ENCODE measurements around the gene HMCN1.

Gene HMCN1

GRCh38 chr1:185938396-185938795 is 204.2 kb downstream of the HMCN1 start:
- H3K9me3 Mint-ChIP-seq: peaks cover 11% of the 10 kb centered on the region
- H3K4me1 Mint-ChIP-seq: no peaks in the 10 kb centered on the region
- DNase-seq (ENCODE audit: low spot score in 2 of 2) (no peak), ATAC-seq (replicated peaks; ENCODE audit: extremely low read depth, poor library complexity, severe bottlenecking) (no peak)
- H3K27ac Mint-ChIP-seq (ENCODE audit: low read depth): no peak overlapping the region
- peaks cover 1% of the 10 kb centered on the region for H3K36me3 Mint-ChIP-seq (ENCODE audit: insufficient read depth)
- no peak overlapping the region for H3K4me3 Mint-ChIP-seq
- H3K27me3 Mint-ChIP-seq: peaks cover 17% of the 10 kb centered on the region

DNA sequence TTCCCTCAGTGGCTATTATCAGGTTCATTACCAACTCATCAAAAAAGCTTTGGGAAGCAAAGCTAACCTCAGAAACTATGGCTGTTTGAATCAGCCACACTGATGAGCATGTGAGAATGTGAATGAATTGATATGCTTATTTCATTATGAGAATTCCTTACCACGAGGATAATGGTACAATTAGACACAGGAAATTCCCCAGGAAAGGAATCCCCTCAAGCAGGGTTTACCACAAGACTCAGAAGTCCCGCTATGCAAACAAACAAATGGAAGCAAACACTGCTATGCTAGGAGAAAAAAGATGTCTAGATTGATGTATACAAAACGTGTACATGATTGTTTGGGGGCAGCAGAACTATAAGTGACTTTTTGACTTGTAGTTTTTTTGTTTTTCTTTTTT is 205.0 kb downstream of the HMCN1 start:
- Mint-ChIP-seq H3K27ac (ENCODE audit: low read depth) (no peak overlapping the region), H3K4me3 (no peak overlapping the region), H3K4me1 (no peaks in the 10 kb centered on the region), H3K9me3 (peaks cover 11% of the 10 kb centered on the region), H3K27me3 (peaks cover 17% of the 10 kb centered on the region), H3K36me3 (ENCODE audit: insufficient read depth) (peaks cover 1% of the 10 kb centered on the region)
- no peak for ATAC-seq (replicated peaks; ENCODE audit: extremely low read depth, poor library complexity, severe bottlenecking)
- DNase-seq (ENCODE audit: low spot score in 2 of 2): no peak

- no peak for ATAC-seq (replicated peaks; ENCODE audit: extremely low read depth, poor library complexity, severe bottlenecking)
- H3K27ac Mint-ChIP-seq (ENCODE audit: low read depth): no peak overlapping the region
- no peaks in the 10 kb centered on the region for H3K4me1 Mint-ChIP-seq
- H3K9me3 Mint-ChIP-seq: no peaks in the 10 kb centered on the region
- no peaks in the 10 kb centered on the region for H3K36me3 Mint-ChIP-seq (ENCODE audit: insufficient read depth)
- H3K27me3 Mint-ChIP-seq: no peaks in the 10 kb centered on the region
- no peak for DNase-seq (ENCODE audit: low spot score in 2 of 2)
- H3K4me3 Mint-ChIP-seq: no peak overlapping the region
Observed at GRCh38 chr1:185942961-185943360, 208.8 kb downstream of the HMCN1 start.

GRCh38 chr1:185956881-185957280 is 222.7 kb downstream of the HMCN1 start:
- H3K4me1 Mint-ChIP-seq: no peaks in the 10 kb centered on the region
- H3K9me3 Mint-ChIP-seq: no peaks in the 10 kb centered on the region
- no peak for DNase-seq (ENCODE audit: low spot score in 2 of 2)
- no peak for ATAC-seq (replicated peaks; ENCODE audit: extremely low read depth, poor library complexity, severe bottlenecking)
- H3K27ac Mint-ChIP-seq (ENCODE audit: low read depth): no peak overlapping the region
- peaks cover 2% of the 10 kb centered on the region for H3K36me3 Mint-ChIP-seq (ENCODE audit: insufficient read depth)
- H3K4me3 Mint-ChIP-seq: no peak overlapping the region
- peaks cover 16% of the 10 kb centered on the region for H3K27me3 Mint-ChIP-seq

DNA sequence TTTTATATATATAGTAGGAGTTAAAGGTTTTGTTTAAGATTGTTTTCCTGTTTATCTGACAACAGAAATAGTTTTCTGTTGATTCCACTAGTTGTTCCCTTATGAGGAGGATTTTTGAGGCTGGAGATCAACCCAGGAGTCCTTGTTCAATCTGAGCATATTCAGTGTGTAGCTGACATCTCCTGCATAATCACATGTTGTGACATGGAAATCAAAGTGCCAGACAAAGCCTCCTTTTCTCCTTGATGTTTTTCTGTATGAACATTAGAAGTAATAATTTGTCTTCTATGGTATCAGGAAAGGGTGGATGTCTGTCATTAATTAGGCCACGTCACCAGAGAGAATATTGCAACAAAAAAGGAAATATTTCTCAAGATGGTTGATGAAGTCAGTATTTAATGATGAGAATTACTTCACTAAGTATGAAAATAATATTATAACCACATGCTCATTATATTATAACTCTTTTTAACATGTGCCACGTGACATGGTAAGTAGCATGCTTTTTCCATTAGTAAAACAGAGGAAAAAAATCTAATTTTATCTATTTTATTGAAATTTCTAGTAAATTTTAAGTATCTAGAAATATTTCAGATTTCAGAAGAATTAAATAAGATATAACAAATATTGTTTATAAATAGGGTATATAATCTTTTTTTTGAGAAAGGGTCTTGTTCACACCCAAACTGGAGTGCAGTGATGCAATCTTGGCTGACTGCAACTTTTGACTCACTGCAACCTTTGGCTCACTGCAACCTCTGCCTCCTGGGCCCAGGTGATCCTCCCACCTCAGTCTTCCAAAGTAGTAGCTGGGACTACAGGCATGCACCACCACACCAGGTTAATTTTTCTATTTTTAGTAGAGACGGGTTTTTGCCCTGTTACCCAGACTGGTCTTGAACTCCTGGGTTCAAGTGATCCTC is 223.5 kb downstream of the HMCN1 start:
- H3K36me3 Mint-ChIP-seq (ENCODE audit: insufficient read depth): peaks cover under 1% of the 10 kb centered on the region

GRCh38 chr1:185960422-185961321 is 226.5 kb downstream of the HMCN1 start:
- no peak for ATAC-seq (replicated peaks; ENCODE audit: extremely low read depth, poor library complexity, severe bottlenecking)
- Mint-ChIP-seq H3K36me3 (ENCODE audit: insufficient read depth) (no peaks in the 10 kb centered on the region), H3K4me1 (no peaks in the 10 kb centered on the region), H3K27me3 (no peaks in the 10 kb centered on the region), H3K4me3 (no peak overlapping the region), H3K9me3 (no peaks in the 10 kb centered on the region), H3K27ac (ENCODE audit: low read depth) (no peak overlapping the region)
- DNase-seq (ENCODE audit: low spot score in 2 of 2): no peak

More for the DNA sequence above, 223.5 kb downstream of the HMCN1 start:
- no peak overlapping the region for H3K4me3 Mint-ChIP-seq
- H3K27me3 Mint-ChIP-seq: peaks cover 9% of the 10 kb centered on the region
- no peaks in the 10 kb centered on the region for H3K4me1 Mint-ChIP-seq
- H3K27ac Mint-ChIP-seq (ENCODE audit: low read depth): no peak overlapping the region
- DNase-seq (ENCODE audit: low spot score in 2 of 2) (no peak), ATAC-seq (replicated peaks; ENCODE audit: extremely low read depth, poor library complexity, severe bottlenecking) (no peak)
- no peaks in the 10 kb centered on the region for H3K9me3 Mint-ChIP-seq

DNA sequence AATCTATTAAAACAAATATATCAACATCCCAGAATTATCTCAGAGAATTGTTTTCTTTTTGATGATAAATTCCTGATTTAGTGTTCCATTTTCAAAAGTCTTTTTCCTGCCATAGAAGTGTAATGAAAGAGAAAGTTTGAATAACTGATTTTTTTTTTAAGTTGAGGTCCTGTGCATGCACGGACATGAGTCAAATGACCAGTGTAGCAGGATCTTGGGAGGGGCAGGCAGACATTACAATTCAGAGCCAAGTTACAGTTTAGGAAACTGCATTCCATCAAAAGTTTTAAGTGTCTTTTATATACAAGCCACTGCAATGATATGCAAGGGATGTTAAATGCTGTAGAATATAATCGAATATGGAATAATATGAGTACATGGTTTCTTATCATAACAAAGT is 227.5 kb downstream of the HMCN1 start:
- Mint-ChIP-seq H3K4me3 (no peak overlapping the region), H3K27me3 (no peaks in the 10 kb centered on the region), H3K4me1 (no peaks in the 10 kb centered on the region), H3K36me3 (ENCODE audit: insufficient read depth) (no peaks in the 10 kb centered on the region), H3K9me3 (no peaks in the 10 kb centered on the region), H3K27ac (ENCODE audit: low read depth) (no peak overlapping the region)
- DNase-seq (ENCODE audit: low spot score in 2 of 2) (no peak), ATAC-seq (replicated peaks; ENCODE audit: extremely low read depth, poor library complexity, severe bottlenecking) (no peak)

- no peaks in the 10 kb centered on the region for H3K4me1 Mint-ChIP-seq
- no peak overlapping the region for H3K4me3 Mint-ChIP-seq
- ATAC-seq (replicated peaks; ENCODE audit: extremely low read depth, poor library complexity, severe bottlenecking): no peak
Observed at GRCh38 chr1:185964946-185965345, 230.8 kb downstream of the HMCN1 start.

GRCh38 chr1:185965870-185966269 is 231.7 kb downstream of the HMCN1 start:
- H3K4me3 Mint-ChIP-seq: no peak overlapping the region
- no peaks in the 10 kb centered on the region for H3K27me3 Mint-ChIP-seq
- DNase-seq (ENCODE audit: low spot score in 2 of 2): no peak
- H3K36me3 Mint-ChIP-seq (ENCODE audit: insufficient read depth): no peaks in the 10 kb centered on the region
- ATAC-seq (replicated peaks; ENCODE audit: extremely low read depth, poor library complexity, severe bottlenecking): no peak
- no peak overlapping the region for H3K27ac Mint-ChIP-seq (ENCODE audit: low read depth)
- no peaks in the 10 kb centered on the region for H3K9me3 Mint-ChIP-seq
- H3K4me1 Mint-ChIP-seq: no peaks in the 10 kb centered on the region

More at GRCh38 chr1:185964946-185965345, 230.8 kb downstream of the HMCN1 start:
- no peaks in the 10 kb centered on the region for H3K9me3 Mint-ChIP-seq
- no peaks in the 10 kb centered on the region for H3K27me3 Mint-ChIP-seq
- no peak overlapping the region for H3K27ac Mint-ChIP-seq (ENCODE audit: low read depth)
- no peaks in the 10 kb centered on the region for H3K36me3 Mint-ChIP-seq (ENCODE audit: insufficient read depth)
- no peak for DNase-seq (ENCODE audit: low spot score in 2 of 2)

DNA sequence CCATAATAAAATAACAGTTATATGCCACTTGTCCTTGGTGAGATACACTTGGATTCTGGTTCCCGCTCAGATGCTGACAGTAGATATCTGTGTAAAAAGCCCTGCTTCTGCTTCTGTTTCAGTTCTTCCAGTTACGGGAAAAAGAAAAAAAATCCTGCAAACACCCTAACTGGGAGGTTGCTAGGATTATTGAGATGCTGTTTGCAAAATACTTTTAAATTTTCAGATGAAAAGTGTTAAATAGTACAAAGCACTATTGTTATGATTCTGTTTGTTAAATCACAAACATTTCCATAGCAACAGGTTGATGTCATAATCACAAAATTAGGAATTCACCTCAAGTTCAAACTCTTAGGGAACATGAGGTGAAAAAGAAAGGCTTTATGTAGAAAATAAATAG is 232.3 kb downstream of the HMCN1 start:
- Mint-ChIP-seq H3K27me3 (no peaks in the 10 kb centered on the region), H3K27ac (ENCODE audit: low read depth) (no peak overlapping the region), H3K4me3 (no peak overlapping the region), H3K36me3 (ENCODE audit: insufficient read depth) (no peaks in the 10 kb centered on the region), H3K4me1 (no peaks in the 10 kb centered on the region), H3K9me3 (no peaks in the 10 kb centered on the region)
- ATAC-seq (replicated peaks; ENCODE audit: extremely low read depth, poor library complexity, severe bottlenecking) (no peak), DNase-seq (ENCODE audit: low spot score in 2 of 2) (no peak)

DNA sequence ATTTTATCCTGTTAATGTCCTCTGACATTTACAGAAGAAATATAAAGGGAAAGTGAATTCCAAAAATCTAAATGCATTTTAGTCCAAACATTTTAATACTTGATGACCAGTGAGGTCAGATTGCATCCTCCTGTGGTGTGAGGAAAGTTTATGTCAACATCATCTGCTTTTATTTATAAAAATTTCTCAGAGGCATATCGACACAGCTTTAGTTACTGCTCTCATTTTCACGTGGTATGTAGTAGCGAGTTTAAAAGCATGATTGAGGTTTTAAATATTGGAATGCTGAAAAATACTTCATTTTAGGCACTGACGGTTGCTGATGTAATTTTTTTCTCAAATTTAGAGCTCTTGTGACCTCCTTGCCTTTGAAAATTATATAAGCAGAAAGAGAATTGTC is 234.8 kb downstream of the HMCN1 start:
- ATAC-seq (replicated peaks; ENCODE audit: extremely low read depth, poor library complexity, severe bottlenecking): no peak

GRCh38 chr1:185969524-185969991 is 235.4 kb downstream of the HMCN1 start:
- Mint-ChIP-seq H3K27ac (ENCODE audit: low read depth) (no peak overlapping the region), H3K4me1 (no peaks in the 10 kb centered on the region), H3K36me3 (ENCODE audit: insufficient read depth) (no peaks in the 10 kb centered on the region), H3K4me3 (no peak overlapping the region), H3K27me3 (no peaks in the 10 kb centered on the region), H3K9me3 (no peaks in the 10 kb centered on the region)
- DNase-seq (ENCODE audit: low spot score in 2 of 2): no peak
- ATAC-seq (replicated peaks; ENCODE audit: extremely low read depth, poor library complexity, severe bottlenecking): no peak

More for the DNA sequence above, 234.8 kb downstream of the HMCN1 start:
- Mint-ChIP-seq H3K27ac (ENCODE audit: low read depth) (no peak overlapping the region), H3K36me3 (ENCODE audit: insufficient read depth) (no peaks in the 10 kb centered on the region), H3K27me3 (no peaks in the 10 kb centered on the region), H3K9me3 (no peaks in the 10 kb centered on the region), H3K4me3 (no peak overlapping the region), H3K4me1 (no peaks in the 10 kb centered on the region)
- DNase-seq (ENCODE audit: low spot score in 2 of 2): no peak

Measured in central memory CD8-positive, alpha-beta T cell (primary cell).